Measurements from ENCODE around the gene HOXB8. TPM values are rescaled to one million over a fixed set of nuclear protein-coding genes. Genes with fewer than 3 reads are reported as not detected.
A peak's percentile ranks its signal among the peaks of the same experiment; 100 is the strongest.

Gene HOXB8
- polyA plus RNA-seq, 2 donors: not detected

GRCh38 chr17:48624544-48625494 is 9.7 kb upstream of the HOXB8 start:
- Histone ChIP-seq H3K4me3 (ENCODE audit: low read depth in 1 of 2, low read length in 2 of 2) (peak overlapping the region in 1 of 2 donors; percentile 2), H3K27ac (ENCODE audit: low read depth in 2 of 2, low read length in 1 of 2) (no peak overlapping the region), H3K4me1 (ENCODE audit: control insufficient read depth in 2 of 2, insufficient read depth in 2 of 2, low read length in 1 of 2) (peaks cover 10 to 11% of the 10 kb centered on the region in 2 donors), H3K9me3 (ENCODE audit: control insufficient read depth in 2 of 2, insufficient read depth in 1 of 2, low read depth in 1 of 2, low read length in 1 of 2) (peaks cover 0 to 2% of the 10 kb centered on the region in 2 donors), H3K36me3 (ENCODE audit: control insufficient read depth in 2 of 2, insufficient read depth in 2 of 2, low read length in 1 of 2) (no peaks in the 10 kb centered on the region), H3K27me3 (ENCODE audit: control insufficient read depth in 1 of 2, insufficient read depth in 2 of 2, low read length in 2 of 2) (peaks cover 6 to 71% of the 10 kb centered on the region in 2 donors)
- 2 to 3% methylated on average over 58 to 66 of the region's 66 CpGs for WGBS, 2 donors

GRCh38 chr17:48624118-48624517 is 9.0 kb upstream of the HOXB8 start:
- Histone ChIP-seq H3K9me3 (ENCODE audit: control insufficient read depth in 2 of 2, insufficient read depth in 1 of 2, low read depth in 1 of 2, low read length in 1 of 2) (peaks cover 0 to 2% of the 10 kb centered on the region in 2 donors), H3K27me3 (ENCODE audit: control insufficient read depth in 1 of 2, insufficient read depth in 2 of 2, low read length in 2 of 2) (peaks cover 6 to 67% of the 10 kb centered on the region in 2 donors), H3K4me3 (ENCODE audit: low read depth in 1 of 2, low read length in 2 of 2) (no peak overlapping the region), H3K36me3 (ENCODE audit: control insufficient read depth in 2 of 2, insufficient read depth in 2 of 2, low read length in 1 of 2) (no peaks in the 10 kb centered on the region), H3K4me1 (ENCODE audit: control insufficient read depth in 2 of 2, insufficient read depth in 2 of 2, low read length in 1 of 2) (peaks cover 10 to 11% of the 10 kb centered on the region in 2 donors), H3K27ac (ENCODE audit: low read depth in 2 of 2, low read length in 1 of 2) (no peak overlapping the region)
- WGBS, 2 donors: 26 to 29% methylated on average over 5 of the region's 5 CpGs

GRCh38 chr17:48623583-48623982 is 8.5 kb upstream of the HOXB8 start:
- peaks cover 2 to 62% of the 10 kb centered on the region in 2 donors for H3K27me3 ChIP-seq (ENCODE audit: control insufficient read depth in 1 of 2, insufficient read depth in 2 of 2, low read length in 2 of 2)
- H3K27ac ChIP-seq (ENCODE audit: low read depth in 2 of 2, low read length in 1 of 2): no peak overlapping the region
- 24 to 25% methylated on average over 4 of the region's 4 CpGs for WGBS, 2 donors

GRCh38 chr17:48622857-48623256 is 7.8 kb upstream of the HOXB8 start:
- H3K27ac ChIP-seq (ENCODE audit: low read depth in 2 of 2, low read length in 1 of 2): no peak overlapping the region
- H3K36me3 ChIP-seq (ENCODE audit: control insufficient read depth in 2 of 2, insufficient read depth in 2 of 2, low read length in 1 of 2): no peaks in the 10 kb centered on the region
- WGBS, 2 donors: 30 to 36% methylated on average over 11 of the region's 11 CpGs
- peaks cover 2 to 64% of the 10 kb centered on the region in 2 donors for H3K27me3 ChIP-seq (ENCODE audit: control insufficient read depth in 1 of 2, insufficient read depth in 2 of 2, low read length in 2 of 2)
- peaks cover 10 to 11% of the 10 kb centered on the region in 2 donors for H3K4me1 ChIP-seq (ENCODE audit: control insufficient read depth in 2 of 2, insufficient read depth in 2 of 2, low read length in 1 of 2)
- H3K4me3 ChIP-seq (ENCODE audit: low read depth in 1 of 2, low read length in 2 of 2): no peak overlapping the region
- peaks cover 0 to 2% of the 10 kb centered on the region in 2 donors for H3K9me3 ChIP-seq (ENCODE audit: control insufficient read depth in 2 of 2, insufficient read depth in 1 of 2, low read depth in 1 of 2, low read length in 1 of 2)

More at GRCh38 chr17:48623583-48623982, 8.5 kb upstream of the HOXB8 start:
- H3K36me3 ChIP-seq (ENCODE audit: control insufficient read depth in 2 of 2, insufficient read depth in 2 of 2, low read length in 1 of 2): no peaks in the 10 kb centered on the region
- peaks cover 0 to 2% of the 10 kb centered on the region in 2 donors for H3K9me3 ChIP-seq (ENCODE audit: control insufficient read depth in 2 of 2, insufficient read depth in 1 of 2, low read depth in 1 of 2, low read length in 1 of 2)
- H3K4me3 ChIP-seq (ENCODE audit: low read depth in 1 of 2, low read length in 2 of 2): no peak overlapping the region
- H3K4me1 ChIP-seq (ENCODE audit: control insufficient read depth in 2 of 2, insufficient read depth in 2 of 2, low read length in 1 of 2): peaks cover 10 to 11% of the 10 kb centered on the region in 2 donors

- no peak overlapping the region for H3K27ac ChIP-seq (ENCODE audit: low read depth in 2 of 2, low read length in 1 of 2)
- 25 to 33% methylated on average over 41 of the region's 41 CpGs for WGBS, 2 donors
- H3K36me3 ChIP-seq (ENCODE audit: control insufficient read depth in 2 of 2, insufficient read depth in 2 of 2, low read length in 1 of 2): no peaks in the 10 kb centered on the region
- peaks cover 10 to 11% of the 10 kb centered on the region in 2 donors for H3K4me1 ChIP-seq (ENCODE audit: control insufficient read depth in 2 of 2, insufficient read depth in 2 of 2, low read length in 1 of 2)
- peaks cover 11 to 64% of the 10 kb centered on the region in 2 donors for H3K27me3 ChIP-seq (ENCODE audit: control insufficient read depth in 1 of 2, insufficient read depth in 2 of 2, low read length in 2 of 2)
- H3K4me3 ChIP-seq (ENCODE audit: low read depth in 1 of 2, low read length in 2 of 2): no peak overlapping the region
- no peaks in the 10 kb centered on the region for H3K9me3 ChIP-seq (ENCODE audit: control insufficient read depth in 2 of 2, insufficient read depth in 1 of 2, low read depth in 1 of 2, low read length in 1 of 2)
Observed at GRCh38 chr17:48621410-48622392, 6.6 kb upstream of the HOXB8 start.

GRCh38 chr17:48620461-48621139 is 5.5 kb upstream of the HOXB8 start:
- Histone ChIP-seq H3K27me3 (ENCODE audit: control insufficient read depth in 1 of 2, insufficient read depth in 2 of 2, low read length in 2 of 2) (peaks cover 11 to 63% of the 10 kb centered on the region in 2 donors), H3K27ac (ENCODE audit: low read depth in 2 of 2, low read length in 1 of 2) (no peak overlapping the region), H3K36me3 (ENCODE audit: control insufficient read depth in 2 of 2, insufficient read depth in 2 of 2, low read length in 1 of 2) (no peaks in the 10 kb centered on the region), H3K4me1 (ENCODE audit: control insufficient read depth in 2 of 2, insufficient read depth in 2 of 2, low read length in 1 of 2) (peaks cover 7 to 8% of the 10 kb centered on the region in 2 donors), H3K9me3 (ENCODE audit: control insufficient read depth in 2 of 2, insufficient read depth in 1 of 2, low read depth in 1 of 2, low read length in 1 of 2) (no peaks in the 10 kb centered on the region), H3K4me3 (ENCODE audit: low read depth in 1 of 2, low read length in 2 of 2) (no peak overlapping the region)
- 47 to 50% methylated on average over 6 of the region's 6 CpGs for WGBS, 2 donors

GRCh38 chr17:48619826-48620449 is 4.8 kb upstream of the HOXB8 start:
- Histone ChIP-seq H3K36me3 (ENCODE audit: control insufficient read depth in 2 of 2, insufficient read depth in 2 of 2, low read length in 1 of 2) (no peaks in the 10 kb centered on the region), H3K9me3 (ENCODE audit: control insufficient read depth in 2 of 2, insufficient read depth in 1 of 2, low read depth in 1 of 2, low read length in 1 of 2) (no peaks in the 10 kb centered on the region), H3K27ac (ENCODE audit: low read depth in 2 of 2, low read length in 1 of 2) (no peak overlapping the region), H3K4me1 (ENCODE audit: control insufficient read depth in 2 of 2, insufficient read depth in 2 of 2, low read length in 1 of 2) (peaks cover 1 to 3% of the 10 kb centered on the region in 2 donors), H3K4me3 (ENCODE audit: low read depth in 1 of 2, low read length in 2 of 2) (no peak overlapping the region), H3K27me3 (ENCODE audit: control insufficient read depth in 1 of 2, insufficient read depth in 2 of 2, low read length in 2 of 2) (peaks cover 11 to 62% of the 10 kb centered on the region in 2 donors)
- WGBS, 2 donors: 35 to 37% methylated on average over 32 of the region's 32 CpGs

- WGBS, 2 donors: 4% methylated on average over 25 of the region's 25 CpGs
- H3K27me3 ChIP-seq (ENCODE audit: control insufficient read depth in 1 of 2, insufficient read depth in 2 of 2, low read length in 2 of 2): peaks cover 16 to 59% of the 10 kb centered on the region in 2 donors
- H3K27ac ChIP-seq (ENCODE audit: low read depth in 2 of 2, low read length in 1 of 2): no peak overlapping the region
- H3K9me3 ChIP-seq (ENCODE audit: control insufficient read depth in 2 of 2, insufficient read depth in 1 of 2, low read depth in 1 of 2, low read length in 1 of 2): no peaks in the 10 kb centered on the region
- no peak overlapping the region for H3K4me3 ChIP-seq (ENCODE audit: low read depth in 1 of 2, low read length in 2 of 2)
- H3K36me3 ChIP-seq (ENCODE audit: control insufficient read depth in 2 of 2, insufficient read depth in 2 of 2, low read length in 1 of 2): no peaks in the 10 kb centered on the region
- H3K4me1 ChIP-seq (ENCODE audit: control insufficient read depth in 2 of 2, insufficient read depth in 2 of 2, low read length in 1 of 2): peaks cover 4% of the 10 kb centered on the region in 2 donors
Observed at GRCh38 chr17:48618256-48618896, 3.3 kb upstream of the HOXB8 start.
